DOHH2 (cell line): ENCODE results near the gene ROCK1.
"Not testable (repeated sequence)": the region's sequence is repeated elsewhere in the genome, so short reads cannot be mapped to it uniquely, and the experiment has no call there.

ENCODE experiments used
- H3F3A ChIP-seq: fragments of 200-600 bp; sonication (generic), shearing (Covaris generic); 2 replicates; pipeline ENCODE4 v1.6.0; 2016; ENCODE audit warnings: antibody characterized with exemption, mild to moderate bottlenecking; ENCODE audit not compliant: control insufficient read depth, insufficient read depth
- H3K27ac ChIP-seq: fragments of 200-600 bp; sonication (generic); 2 replicates; pipeline ENCODE4 v1.5.1; 2014; ENCODE audit warnings: low read depth, mild to moderate bottlenecking, low read length, moderate library complexity
- H3K27me3 ChIP-seq: fragments of 200-600 bp; sonication (generic); 2 replicates; pipeline ENCODE4 v1.6.1; 2014; ENCODE audit warnings: mild to moderate bottlenecking, low read length, mixed read lengths; ENCODE audit not compliant: control insufficient read depth
- H3K36me3 ChIP-seq: fragments of 200-600 bp; sonication (generic); 2 replicates; pipeline ENCODE4 v1.6.1; 2014; ENCODE audit warnings: mild to moderate bottlenecking, low read length, moderate library complexity, mixed read lengths; ENCODE audit not compliant: control insufficient read depth
- H3K4me1 ChIP-seq: fragments of 200-600 bp; sonication (generic); 2 replicates; pipeline ENCODE4 v1.6.1; 2014; ENCODE audit warnings: mild to moderate bottlenecking, low read length, mixed read lengths; ENCODE audit not compliant: control insufficient read depth
- H3K4me2 ChIP-seq: fragments of 200-600 bp; sonication (generic); 2 replicates; pipeline ENCODE4 v1.6.0; 2014; ENCODE audit warnings: mild to moderate bottlenecking, low read length, moderate library complexity
- H3K4me3 ChIP-seq: fragments of 200-600 bp; sonication (generic); 2 replicates; pipeline ENCODE4 v1.5.1; 2014; ENCODE audit warnings: mild to moderate bottlenecking, low read length, mixed read lengths
- H3K79me2 ChIP-seq: fragments of 200-600 bp; sonication (generic); 2 replicates; pipeline ENCODE4 v1.6.1; 2014; ENCODE audit warnings: mild to moderate bottlenecking, low read length, mixed read lengths; ENCODE audit not compliant: control insufficient read depth
- H3K9me2 ChIP-seq: fragments of 200-600 bp; sonication (generic); replicated peaks from 2 replicates; pipeline ENCODE4 v1.6.1; 2014; ENCODE audit warnings: mild to moderate bottlenecking, low read length, mixed read lengths; ENCODE audit not compliant: control insufficient read depth
- H3K9me3 ChIP-seq: fragments of 200-600 bp; sonication (generic); 2 replicates; pipeline ENCODE4 v1.6.1; 2014; ENCODE audit warnings: antibody characterized with exemption, low read length, mixed read lengths; ENCODE audit not compliant: control insufficient read depth, insufficient read depth
- H4K20me1 ChIP-seq: fragments of 200-600 bp; sonication (generic); 2 replicates; pipeline ENCODE4 v1.6.0; 2014; ENCODE audit warnings: low read depth, mild to moderate bottlenecking, antibody characterized with exemption, low read length, moderate library complexity; ENCODE audit not compliant: control insufficient read depth, insufficient read depth
- EZH2phosphoT487 ChIP-seq: fragments of 200-600 bp; sonication (generic); IDR thresholded peaks from 2 replicates; pipeline ENCODE4 v1.6.1; 2017; ENCODE audit warnings: borderline replicate concordance, mild to moderate bottlenecking, antibody characterized with exemption, low read length, moderate library complexity, mixed read lengths
- TF ChIP-seq, protein P1 (sequence below): fragments of 200-600 bp; sonication (generic); IDR thresholded peaks from one replicate; pipeline ENCODE4 v1.5.1; 2014; ENCODE audit warnings: antibody characterized with exemption, mild to moderate bottlenecking, low read depth, low read length; ENCODE audit not compliant: poor library complexity, severe bottlenecking

Gene ROCK1

DNA sequence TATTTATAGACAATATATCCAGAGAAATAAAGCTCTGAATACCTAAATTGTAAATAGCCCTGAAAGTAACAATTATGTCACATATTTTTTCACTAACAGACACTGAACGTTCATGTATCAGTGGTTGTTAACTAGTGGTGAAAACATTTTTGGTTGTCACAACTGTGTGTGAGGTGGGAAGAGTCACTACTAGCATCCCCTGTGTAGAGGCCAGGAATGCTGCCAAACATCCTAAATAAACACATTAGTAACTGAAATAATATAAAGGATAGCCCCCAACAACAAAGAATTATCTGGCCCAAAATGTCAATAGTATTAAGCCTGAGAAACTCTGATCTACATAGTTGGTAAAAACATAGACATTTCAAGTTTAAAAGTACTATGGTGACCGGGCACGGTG is 64.5 kb downstream of the ROCK1 start:
- H3K4me2 ChIP-seq, result no peak overlapping the region
- no peaks in the 10 kb centered on the region for H4K20me1 ChIP-seq
- peaks cover 30% of the 10 kb centered on the region for H3K79me2 ChIP-seq
- peaks cover 34% of the 10 kb centered on the region for H3K36me3 ChIP-seq
- H3K4me1 ChIP-seq, result peaks cover 25% of the 10 kb centered on the region
- no peak overlapping the region for H3K4me3 ChIP-seq
- no peaks in the 10 kb centered on the region for H3K9me2 ChIP-seq
- no peaks in the 10 kb centered on the region for H3K9me3 ChIP-seq
- H3K27me3 ChIP-seq, result no peaks in the 10 kb centered on the region
- TF ChIP-seq, protein P1, sequence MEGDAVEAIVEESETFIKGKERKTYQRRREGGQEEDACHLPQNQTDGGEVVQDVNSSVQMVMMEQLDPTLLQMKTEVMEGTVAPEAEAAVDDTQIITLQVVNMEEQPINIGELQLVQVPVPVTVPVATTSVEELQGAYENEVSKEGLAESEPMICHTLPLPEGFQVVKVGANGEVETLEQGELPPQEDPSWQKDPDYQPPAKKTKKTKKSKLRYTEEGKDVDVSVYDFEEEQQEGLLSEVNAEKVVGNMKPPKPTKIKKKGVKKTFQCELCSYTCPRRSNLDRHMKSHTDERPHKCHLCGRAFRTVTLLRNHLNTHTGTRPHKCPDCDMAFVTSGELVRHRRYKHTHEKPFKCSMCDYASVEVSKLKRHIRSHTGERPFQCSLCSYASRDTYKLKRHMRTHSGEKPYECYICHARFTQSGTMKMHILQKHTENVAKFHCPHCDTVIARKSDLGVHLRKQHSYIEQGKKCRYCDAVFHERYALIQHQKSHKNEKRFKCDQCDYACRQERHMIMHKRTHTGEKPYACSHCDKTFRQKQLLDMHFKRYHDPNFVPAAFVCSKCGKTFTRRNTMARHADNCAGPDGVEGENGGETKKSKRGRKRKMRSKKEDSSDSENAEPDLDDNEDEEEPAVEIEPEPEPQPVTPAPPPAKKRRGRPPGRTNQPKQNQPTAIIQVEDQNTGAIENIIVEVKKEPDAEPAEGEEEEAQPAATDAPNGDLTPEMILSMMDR, result no peak
- no peak for TF ChIP-seq EZH2phosphoT487
- H3F3A ChIP-seq, result no peaks in the 10 kb centered on the region
- H3K27ac ChIP-seq, result no peak overlapping the region

DNA sequence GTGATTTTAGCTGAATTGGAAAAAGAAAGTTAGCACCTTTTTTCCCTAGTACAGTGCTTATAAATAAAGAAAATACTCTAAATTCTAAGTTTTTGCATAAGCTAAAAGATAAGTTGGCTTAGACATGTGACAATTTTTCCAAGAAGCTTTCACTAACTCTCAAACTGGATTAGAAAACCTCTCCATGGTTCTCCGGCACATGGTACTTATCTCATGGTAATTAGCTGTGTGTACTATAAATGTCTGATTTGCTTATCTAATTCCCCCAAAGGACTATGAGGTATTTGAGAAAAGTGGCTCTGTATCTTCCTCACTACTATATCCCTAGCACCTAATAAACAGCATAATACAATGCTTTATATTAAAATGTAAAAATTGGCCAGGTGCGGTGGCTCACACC is 71.1 kb downstream of the ROCK1 start:
- TF ChIP-seq, protein P1, result no peak
- no peak for TF ChIP-seq EZH2phosphoT487
- no peaks in the 10 kb centered on the region for H3K9me3 ChIP-seq
- peaks cover 70% of the 10 kb centered on the region for H3K36me3 ChIP-seq

DNA sequence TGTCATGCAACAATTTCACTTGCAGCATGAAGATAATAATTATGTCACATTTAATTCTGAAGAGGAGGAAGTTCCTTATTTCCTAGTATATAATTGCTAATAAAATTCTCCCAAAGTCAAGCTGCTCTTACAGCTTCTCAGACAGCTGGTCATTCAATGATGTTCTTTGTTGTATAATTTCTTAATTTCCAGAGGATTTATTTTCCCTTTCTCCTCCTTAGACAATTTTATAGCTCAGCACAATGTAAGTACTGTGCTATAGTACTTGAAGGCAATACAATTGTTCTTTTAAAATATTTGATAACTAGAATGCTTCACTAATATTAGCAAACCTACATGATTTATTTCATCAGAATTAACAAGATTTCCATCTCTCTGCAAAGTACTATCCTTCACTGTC is 73.4 kb downstream of the ROCK1 start:
- no peaks in the 10 kb centered on the region for H3K9me2 ChIP-seq
- peaks cover 60% of the 10 kb centered on the region for H3K36me3 ChIP-seq
- H3K9me3 ChIP-seq, result no peaks in the 10 kb centered on the region
- no peaks in the 10 kb centered on the region; the same call in 1 of the 2 replicates for H3F3A ChIP-seq
- no peaks in the 10 kb centered on the region for H4K20me1 ChIP-seq
- no peak overlapping the region for H3K4me3 ChIP-seq
- peaks cover 6% of the 10 kb centered on the region; the same call in 1 of the 2 replicates for H3K79me2 ChIP-seq
- H3K27ac ChIP-seq, result no peak overlapping the region
- TF ChIP-seq, protein P1, result no peak
- no peak for TF ChIP-seq EZH2phosphoT487
- H3K4me1 ChIP-seq, result no peaks in the 10 kb centered on the region
- no peak overlapping the region for H3K4me2 ChIP-seq
- no peaks in the 10 kb centered on the region for H3K27me3 ChIP-seq

More for the DNA sequence above, 71.1 kb downstream of the ROCK1 start:
- H3K4me2 ChIP-seq, result no peak overlapping the region
- no peaks in the 10 kb centered on the region for H3K4me1 ChIP-seq
- H3K4me3 ChIP-seq, result no peak overlapping the region
- no peak overlapping the region for H3K27ac ChIP-seq
- no peaks in the 10 kb centered on the region for H3K27me3 ChIP-seq
- no peaks in the 10 kb centered on the region; the same call in 1 of the 2 replicates for H3F3A ChIP-seq
- H3K9me2 ChIP-seq, result no peaks in the 10 kb centered on the region
- H4K20me1 ChIP-seq, result no peaks in the 10 kb centered on the region
- no peaks in the 10 kb centered on the region for H3K79me2 ChIP-seq

DNA sequence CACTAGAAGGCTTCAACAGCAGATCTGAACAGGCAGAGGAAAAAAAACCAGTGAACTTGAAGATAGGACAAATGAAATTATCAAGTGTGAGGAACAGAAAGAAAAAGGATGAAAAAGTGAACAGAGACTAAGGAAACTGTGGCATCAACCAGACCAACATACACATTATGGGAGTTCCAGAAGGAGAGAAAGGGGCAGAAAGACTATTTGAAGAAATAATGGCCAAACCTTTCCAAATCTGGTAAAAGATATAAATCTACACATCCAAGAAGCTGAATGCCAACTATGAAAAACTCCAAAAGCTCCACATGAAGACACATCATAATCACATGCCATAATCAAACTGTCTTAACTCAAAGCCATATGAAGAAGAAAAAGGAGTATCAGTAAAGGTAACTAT is 79.8 kb downstream of the ROCK1 start:
- peaks cover 35% of the 10 kb centered on the region for H3K36me3 ChIP-seq
- H4K20me1 ChIP-seq, result no peaks in the 10 kb centered on the region
- no peak for TF ChIP-seq EZH2phosphoT487
- TF ChIP-seq, protein P1, result no peak
- H3K9me3 ChIP-seq, result no peaks in the 10 kb centered on the region
- H3K79me2 ChIP-seq, result peaks cover 14% of the 10 kb centered on the region; the same call in 1 of the 2 replicates
- H3K4me1 ChIP-seq, result no peaks in the 10 kb centered on the region
- no peaks in the 10 kb centered on the region for H3F3A ChIP-seq
- H3K4me3 ChIP-seq, result no peak overlapping the region
- no peaks in the 10 kb centered on the region for H3K27me3 ChIP-seq
- no peak overlapping the region for H3K4me2 ChIP-seq
- no peak overlapping the region for H3K27ac ChIP-seq
- H3K9me2 ChIP-seq, result no peaks in the 10 kb centered on the region

DNA sequence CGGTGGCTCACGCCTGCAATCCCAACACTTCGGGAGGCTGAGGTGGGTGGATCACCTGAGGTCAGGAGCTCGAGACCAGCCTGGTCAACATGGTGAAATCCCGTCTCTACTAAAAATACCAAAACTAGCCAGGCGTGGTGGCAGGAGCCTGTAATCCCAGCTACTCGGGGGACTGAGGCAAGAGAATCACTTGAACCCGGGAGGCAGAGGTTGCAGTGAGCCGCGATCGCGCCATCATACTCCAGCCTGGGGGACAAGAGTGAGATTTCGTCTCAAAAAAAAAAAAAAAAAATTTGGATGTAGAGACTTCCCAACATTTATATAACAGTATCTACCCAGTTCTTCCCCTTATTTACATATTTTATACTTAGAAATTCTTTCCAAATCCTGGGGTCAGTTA is 93.4 kb downstream of the ROCK1 start:
- H3K27ac ChIP-seq, H3K4me1 ChIP-seq, H4K20me1 ChIP-seq, H3K9me3 ChIP-seq, H3K9me2 ChIP-seq, H3F3A ChIP-seq, H3K4me2 ChIP-seq, H3K27me3 ChIP-seq, H3K4me3 ChIP-seq, H3K79me2 ChIP-seq: not testable (repeated sequence)
- peaks cover 53% of the 10 kb centered on the region for H3K36me3 ChIP-seq
